Keratinocyte (primary cell): ENCODE data around the gene APOBEC4. TPM values are rescaled to one million over a fixed set of nuclear protein-coding genes. Genes with fewer than 3 reads are reported as not detected.

ENCODE experiments used
- DNase-seq: peaks from one replicate; pipeline ENCODE4 v3.0.0-alpha.2; 2011; ENCODE audit warnings: low read depth, missing footprints, low spot score
- FAIRE-seq: peaks from 2 replicates; lab custom pipeline; 2011; peaks lifted over from hg19 to GRCh38; lab: Jason Lieb, UNC
- H2AFZ ChIP-seq: 2 replicates; pipeline ENCODE4 v1.6.0; 2012; ENCODE audit warnings: low read length, control low read depth, inconsistent platforms; ENCODE audit not compliant: control insufficient read depth
- H3K27ac ChIP-seq: 2 replicates; pipeline ENCODE4 v1.5.1; 2011; ENCODE audit warnings: low read length; ENCODE audit not compliant: control insufficient read depth, insufficient read depth
- H3K27me3 ChIP-seq: 3 replicates; pipeline ENCODE4 v1.6.0; 2011; ENCODE audit warnings: low read length; ENCODE audit not compliant: control insufficient read depth, insufficient read depth; ENCODE audit errors: extremely low read depth
- H3K36me3 ChIP-seq, 2 experiments: 2 replicates in 1 of 2; 3 replicates in 1 of 2; pipeline ENCODE4 v1.5.1; 2011; ENCODE audit warnings: low read length in 2 of 2, mild to moderate bottlenecking in 1 of 2; ENCODE audit not compliant: control insufficient read depth in 2 of 2, insufficient read depth in 2 of 2; ENCODE audit errors: extremely low read depth in 1 of 2
- H3K4me1 ChIP-seq: 3 replicates; pipeline ENCODE4 v1.5.1; 2011; ENCODE audit warnings: low read length; ENCODE audit not compliant: control insufficient read depth, insufficient read depth; ENCODE audit errors: extremely low read depth
- H3K4me2 ChIP-seq: 3 replicates; pipeline ENCODE4 v1.6.0; 2011; ENCODE audit warnings: low read depth, low read length; ENCODE audit not compliant: control insufficient read depth, insufficient read depth; ENCODE audit errors: extremely low read depth
- H3K4me3 ChIP-seq, 3 experiments: fragments of 200-600 bp in 1 of 3; sonication (generic) in 1 of 3; 2 replicates in 2 of 3; 3 replicates in 1 of 3; pipeline ENCODE4 v1.5.1; 2011 to 2016; ENCODE audit warnings: low read length in 3 of 3, mild to moderate bottlenecking in 3 of 3, control low read depth in 2 of 3, inconsistent platforms in 1 of 3, low read depth in 1 of 3, mixed read lengths in 1 of 3, mixed run types in 1 of 3, moderate library complexity in 1 of 3; ENCODE audit not compliant: control insufficient read depth in 2 of 3, insufficient read depth in 2 of 3; ENCODE audit errors: extremely low read depth in 1 of 3
- H3K79me2 ChIP-seq: 2 replicates; pipeline ENCODE4 v1.6.0; 2012; ENCODE audit warnings: low read length; ENCODE audit not compliant: control insufficient read depth, insufficient read depth
- H3K9ac ChIP-seq: 3 replicates; pipeline ENCODE4 v1.6.0; 2011; ENCODE audit warnings: low read length; ENCODE audit not compliant: control insufficient read depth, insufficient read depth; ENCODE audit errors: extremely low read depth
- H3K9me1 ChIP-seq: 3 replicates; pipeline ENCODE4 v1.6.0; 2011; ENCODE audit warnings: low read length; ENCODE audit not compliant: control insufficient read depth, insufficient read depth; ENCODE audit errors: extremely low read depth
- H3K9me3 ChIP-seq: 2 replicates; pipeline ENCODE4 v1.5.1; 2012; ENCODE audit warnings: low read depth, low read length; ENCODE audit not compliant: control insufficient read depth
- H4K20me1 ChIP-seq: 3 replicates; pipeline ENCODE4 v1.6.0; 2011; ENCODE audit warnings: low read length; ENCODE audit not compliant: control insufficient read depth, insufficient read depth; ENCODE audit errors: extremely low read depth
- EZH2 ChIP-seq: IDR thresholded peaks from one replicate; pipeline ENCODE4 v1.6.1; 2012; ENCODE audit warnings: inconsistent platforms, mild to moderate bottlenecking, low read length, moderate library complexity
- dilution Hi-C: fragments of 300-500 bp; cut with MboI; formaldehyde crosslinking; loops from one replicate; pipeline ENCODE4 v1.7.0; 2020; ENCODE audit warnings: low sequenced_read_pairs; ENCODE audit not compliant: extremely low pct_ligation_motif_present
- polyA plus RNA-seq, 5 experiments: library from polyadenylated mRNA; depleted of rRNA in 3 of 5; stranded (reverse) in 3 of 5; stranded (forward) in 1 of 5; unstranded in 1 of 5; fragments of >200 nt; gene quantifications; 1 replicate in 1 of 5; 2 replicates in 3 of 5; 3 replicates in 1 of 5; pipeline versions ENCODE4 v1.2.1 to v1.2.3, GENCODE V29; 2011 to 2012; ENCODE audit warnings: missing spikeins in 2 of 5, low read depth in 1 of 5, low replicate concordance in 1 of 5
- TF ChIP-seq, protein P1 (sequence below), 3 experiments: IDR thresholded peaks in 1 of 3; conservative IDR thresholded peaks in 1 of 3; optimal IDR thresholded peaks in 1 of 3; 2 replicates in 2 of 3; 3 replicates in 1 of 3; pipeline versions ENCODE3 to v1.5.1; 2011; ENCODE audit warnings: low read length in 3 of 3, mild to moderate bottlenecking in 3 of 3, moderate library complexity in 2 of 3, control low read depth in 1 of 3, inconsistent platforms in 1 of 3; ENCODE audit not compliant: insufficient read depth in 2 of 3; ENCODE audit errors: extremely low read depth in 1 of 3

APOBEC4 gene
- polyA plus RNA-seq, 1 donor (not counting 4 experiments of a cell fraction or from before 2014, with no cell fraction given): not detected

DNA sequence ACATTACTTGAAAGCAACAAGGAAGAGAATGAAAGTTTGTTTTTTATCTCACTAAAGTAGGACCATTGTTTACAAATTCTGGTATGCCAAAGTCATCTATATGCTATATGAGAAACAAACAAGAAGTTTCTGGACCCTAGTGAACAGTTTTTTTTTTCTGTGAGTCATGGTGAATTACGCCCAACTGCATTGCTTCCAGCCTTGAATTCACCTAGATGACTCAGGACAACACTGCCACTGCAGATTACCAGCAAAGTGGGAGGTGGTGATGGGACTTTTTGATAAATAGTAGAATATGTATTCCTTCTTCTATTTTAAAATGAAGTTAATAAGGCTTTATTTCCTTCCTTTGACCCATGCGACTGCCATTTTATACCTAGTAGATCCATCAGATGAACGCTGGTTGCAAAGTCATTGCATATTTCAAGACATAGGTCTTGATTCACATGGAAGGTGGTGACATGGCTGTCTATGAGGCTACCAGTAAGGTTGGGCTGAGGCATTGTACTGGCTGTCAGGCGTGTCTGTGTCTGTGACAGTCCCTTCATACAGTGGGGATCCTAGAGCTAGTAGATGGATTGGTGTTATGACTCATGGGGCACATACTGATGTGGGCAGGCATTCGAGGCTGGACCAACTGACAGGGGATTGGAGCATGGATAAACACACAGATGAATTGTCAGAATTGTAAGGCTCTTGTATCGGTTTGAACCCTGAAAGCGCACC is 49.1 kb upstream of the APOBEC4 start:
- Histone ChIP-seq H3K27ac (no peak overlapping the region), H3K4me2 (no peak overlapping the region), H2AFZ (no peak overlapping the region), H3K4me3 (no peak overlapping the region), H3K27me3 (no peaks in the 10 kb centered on the region), H4K20me1 (no peaks in the 10 kb centered on the region), H3K9me3 (no peaks in the 10 kb centered on the region), H3K9ac (no peak overlapping the region), H3K9me1 (no peaks in the 10 kb centered on the region), H3K36me3 (no peaks in the 10 kb centered on the region), H3K79me2 (no peaks in the 10 kb centered on the region), H3K4me1 (no peaks in the 10 kb centered on the region)
- TF ChIP-seq EZH2: no peak
- TF ChIP-seq, protein P1, sequence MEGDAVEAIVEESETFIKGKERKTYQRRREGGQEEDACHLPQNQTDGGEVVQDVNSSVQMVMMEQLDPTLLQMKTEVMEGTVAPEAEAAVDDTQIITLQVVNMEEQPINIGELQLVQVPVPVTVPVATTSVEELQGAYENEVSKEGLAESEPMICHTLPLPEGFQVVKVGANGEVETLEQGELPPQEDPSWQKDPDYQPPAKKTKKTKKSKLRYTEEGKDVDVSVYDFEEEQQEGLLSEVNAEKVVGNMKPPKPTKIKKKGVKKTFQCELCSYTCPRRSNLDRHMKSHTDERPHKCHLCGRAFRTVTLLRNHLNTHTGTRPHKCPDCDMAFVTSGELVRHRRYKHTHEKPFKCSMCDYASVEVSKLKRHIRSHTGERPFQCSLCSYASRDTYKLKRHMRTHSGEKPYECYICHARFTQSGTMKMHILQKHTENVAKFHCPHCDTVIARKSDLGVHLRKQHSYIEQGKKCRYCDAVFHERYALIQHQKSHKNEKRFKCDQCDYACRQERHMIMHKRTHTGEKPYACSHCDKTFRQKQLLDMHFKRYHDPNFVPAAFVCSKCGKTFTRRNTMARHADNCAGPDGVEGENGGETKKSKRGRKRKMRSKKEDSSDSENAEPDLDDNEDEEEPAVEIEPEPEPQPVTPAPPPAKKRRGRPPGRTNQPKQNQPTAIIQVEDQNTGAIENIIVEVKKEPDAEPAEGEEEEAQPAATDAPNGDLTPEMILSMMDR (optimal IDR thresholded peaks at IDR 0.05 in 1 of 3, IDR thresholded peaks at IDR 0.05 in 1 of 3, conservative IDR thresholded peaks at IDR 0.05 in 1 of 3; ENCODE audit: extremely low read depth in 1 of 3, insufficient read depth in 2 of 3, low read length in 3 of 3): no peak
- no peak for FAIRE-seq
- no peak for DNase-seq
- dilution Hi-C loops: no loop called here

DNA sequence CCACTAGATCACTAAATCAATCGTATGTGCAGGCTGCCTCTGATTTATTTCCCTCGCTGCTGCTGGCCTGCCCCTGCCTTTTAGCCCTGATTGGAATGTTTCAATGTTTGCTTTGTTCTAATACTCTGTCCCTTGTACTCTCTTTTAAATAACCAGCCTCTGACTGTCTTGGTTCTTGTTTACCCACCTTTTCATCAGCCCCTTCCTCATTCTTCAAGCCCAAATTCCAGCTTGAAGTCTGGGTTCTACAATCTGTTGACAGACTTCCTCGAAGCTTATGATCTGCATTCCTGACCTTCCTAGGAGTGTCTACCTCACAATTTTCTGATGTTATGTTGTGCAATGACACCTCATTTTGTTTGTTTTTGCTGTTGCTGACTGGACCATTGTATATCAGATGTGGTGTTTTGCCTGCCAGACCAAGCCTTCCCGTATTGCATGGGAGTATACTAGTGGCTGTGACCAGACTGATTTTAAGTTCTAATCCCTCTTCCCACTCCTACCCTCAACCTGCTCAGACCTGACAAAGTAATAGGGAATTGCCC is 46.6 kb upstream of the APOBEC4 start:
- Histone ChIP-seq H3K36me3 (no peaks in the 10 kb centered on the region), H3K4me2 (no peak overlapping the region), H3K9ac (no peak overlapping the region), H4K20me1 (no peaks in the 10 kb centered on the region), H3K79me2 (no peaks in the 10 kb centered on the region), H3K4me1 (no peaks in the 10 kb centered on the region), H2AFZ (no peak overlapping the region), H3K27ac (no peak overlapping the region), H3K27me3 (no peaks in the 10 kb centered on the region), H3K9me3 (no peaks in the 10 kb centered on the region), H3K9me1 (no peaks in the 10 kb centered on the region), H3K4me3 (no peak overlapping the region)
- dilution Hi-C loops: no loop called here
- no peak for DNase-seq
- TF ChIP-seq, protein P1 (optimal IDR thresholded peaks at IDR 0.05 in 1 of 3, IDR thresholded peaks at IDR 0.05 in 1 of 3, conservative IDR thresholded peaks at IDR 0.05 in 1 of 3; ENCODE audit: extremely low read depth in 1 of 3, insufficient read depth in 2 of 3, low read length in 3 of 3): no peak
- TF ChIP-seq EZH2: no peak
- FAIRE-seq: no peak
